ENCODE data around the gene GABBR2. TPM values are rescaled to one million over a fixed set of nuclear protein-coding genes. Genes with fewer than 3 reads are reported as not detected.

The GABBR2 gene
- total and polyA plus RNA-seq, 2 of the 8 experiments (the other 6 are each of a cell fraction or from before 2014, with no cell fraction given) = 0.50 to 1.2 TPM

DNA sequence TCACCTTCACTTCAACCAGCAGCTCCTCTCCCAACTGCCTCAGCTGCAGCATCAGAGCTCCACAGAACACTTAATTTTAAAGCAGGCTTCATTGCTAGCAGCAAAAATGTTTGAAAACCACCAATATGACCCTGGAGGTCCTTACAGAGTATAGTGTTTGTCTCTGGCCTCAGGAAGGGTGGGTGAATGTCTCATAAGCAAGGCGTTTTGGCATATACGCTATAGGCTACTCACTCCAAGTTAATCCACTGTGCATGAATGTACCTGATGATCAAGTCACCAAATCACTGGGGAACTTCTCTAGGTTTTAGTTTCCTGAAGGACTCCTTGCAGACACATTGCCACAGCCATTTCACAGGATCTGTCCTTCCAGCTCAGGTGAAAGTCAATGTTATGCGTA is 125.3 kb downstream of the GABBR2 start:
- Histone ChIP-seq H3K9ac (replicated peaks in 1 of 4; ENCODE audit: extremely low read depth in 1 of 4, low read depth in 3 of 4, low read length in 3 of 4) (no peak overlapping the region), H3K27ac (ENCODE audit: low read depth, low read length) (no peak overlapping the region), H3K56ac (replicated peaks; ENCODE audit: insufficient read length, low read depth, low read length) (no peak overlapping the region), H3K23ac (ENCODE audit: insufficient read length) (no peak overlapping the region), H3K36me3 (ENCODE audit: control insufficient read depth in 2 of 4, insufficient read depth in 4 of 4, low read length in 3 of 4) (no peaks in the 10 kb centered on the region), H4K20me1 (replicated peaks in 1 of 2; ENCODE audit: control insufficient read depth in 1 of 2, insufficient read depth in 2 of 2, low read length in 2 of 2) (no peaks in the 10 kb centered on the region), H2BK20ac (ENCODE audit: low read length) (no peak overlapping the region), H3K79me1 (ENCODE audit: low read depth, low read length) (no peaks in the 10 kb centered on the region), H3K23me2 (ENCODE audit: low read depth, low read length) (no peaks in the 10 kb centered on the region), H4K91ac (replicated peaks; ENCODE audit: insufficient read length, low read length) (no peak overlapping the region), H2BK5ac (ENCODE audit: low read depth, low read length) (no peak overlapping the region), H3K14ac (ENCODE audit: insufficient read length) (no peak overlapping the region), H4K5ac (ENCODE audit: insufficient read length, low read depth, low read length) (no peak overlapping the region), H2BK120ac (replicated peaks; ENCODE audit: low read depth, low read length) (no peak overlapping the region), H3K9me3 (ENCODE audit: insufficient read depth in 2 of 2, low read depth in 1 of 2, low read length in 1 of 2) (no peaks in the 10 kb centered on the region), H3K4me2 (ENCODE audit: insufficient read depth in 1 of 2, low read depth in 2 of 2, low read length in 2 of 2) (no peak overlapping the region), H3K4ac (replicated peaks; ENCODE audit: insufficient read length, low read depth, low read length) (no peak overlapping the region), H3K4me3 (ENCODE audit: extremely low read depth in 1 of 4, insufficient read depth in 2 of 4, low read depth in 3 of 4, low read length in 4 of 4) (no peak overlapping the region), H3K79me2 (ENCODE audit: control insufficient read depth in 1 of 2, insufficient read depth in 2 of 2, low read length in 2 of 2) (no peaks in the 10 kb centered on the region), H3K4me1 (replicated peaks in 1 of 4; ENCODE audit: control insufficient read depth in 3 of 4, insufficient read depth in 4 of 4, low read length in 3 of 4) (no peaks in the 10 kb centered on the region; a peak in 1 of 7 replicates), H3K27me3 (replicated peaks in 1 of 4; ENCODE audit: control insufficient read depth in 3 of 4, extremely low read depth in 1 of 4, insufficient read depth in 3 of 4, low read length in 3 of 4) (no peaks in the 10 kb centered on the region), H2AK5ac (ENCODE audit: low read depth, low read length) (no peak overlapping the region), H2AFZ (ENCODE audit: low read length) (no peak overlapping the region), H2BK12ac (ENCODE audit: low read depth, low read length) (no peak overlapping the region), H3K18ac (ENCODE audit: extremely low read depth, low read length) (no peak overlapping the region), H4K8ac (ENCODE audit: extremely low read depth, insufficient read depth, low read length) (no peak overlapping the region), H2BK15ac (ENCODE audit: low read length) (no peak overlapping the region)
- CTCF ChIA-PET (ENCODE audit: partially characterized antibody) = interaction anchor here (0.8 to 1.8 kb wide), 8 partner anchors 9 to 267 kb away, joined by 3 to 7 read pairs (median 4); no protein-coding TSS in a partner anchor
- POLR2A ChIA-PET (ENCODE audit: partially characterized antibody) = no interaction called here
- TF ChIP-seq CBX8 (IDR thresholded peaks at IDR 0.05; ENCODE audit: borderline replicate concordance, low read depth, low read length) (no peak), KDM4A (IDR thresholded peaks at IDR 0.05; ENCODE audit: low read depth, low read length, severe bottlenecking) (no peak), RAD21 (IDR thresholded peaks at IDR 0.05 in 1 of 2, conservative IDR thresholded peaks at IDR 0.05 in 1 of 2; ENCODE audit: low read depth in 2 of 2, low read length in 2 of 2) (no peak), POLR2AphosphoS5 (IDR thresholded peaks at IDR 0.05; ENCODE audit: low read depth, low read length) (no peak), MAFK (IDR thresholded peaks at IDR 0.05; ENCODE audit: low read depth, low read length) (no peak), JUN (IDR thresholded peaks at IDR 0.05; ENCODE audit: low read depth, low read length) (no peak), SP4 (IDR thresholded peaks at IDR 0.05; ENCODE audit: low read length) (no peak)
- FAIRE-seq = no peak
- no peak for DNase-seq (ENCODE audit: low read depth in 1 of 2, low spot score in 2 of 2)
- 90% methylated on average over 3 of the region's 3 CpGs; no CpG with 5 or more reads in 1 of the 2 experiments for WGBS, 2 experiments (ENCODE audit: extremely low coverage in 1 of 2, insufficient coverage in 1 of 2, insufficient read length in 1 of 2, insufficient replicate concordance in 2 of 2, low coverage in 1 of 2, low lambda C conversion rate in 2 of 2, missing lambda C conversion rate in 1 of 2)

Measured in H1 (cell line).